HEK293 (cell line): ENCODE measurements around the gene RTF2.
A peak's percentile ranks its signal among the peaks of the same experiment; 100 is the strongest.

Experiments used
- GLIS1 ChIP-seq: fragments of 450-650 bp; formaldehyde crosslinking; IDR thresholded peaks from 2 replicates; pipeline ENCODE4 v1.5.1; 2016; ENCODE audit warnings: missing biosample characterization, missing genetic modification characterization
- WT1 ChIP-seq: fragments of 450-650 bp; formaldehyde crosslinking; IDR thresholded peaks from 2 replicates; pipeline ENCODE4 v1.5.1; 2016; ENCODE audit warnings: missing biosample characterization, missing genetic modification characterization
- ZBTB20 ChIP-seq: fragments of 450-650 bp; formaldehyde crosslinking; IDR thresholded peaks from 2 replicates; pipeline ENCODE4 v1.5.1; 2016; ENCODE audit warnings: missing biosample characterization, missing genetic modification characterization
- ZBTB21 ChIP-seq: fragments of 450-650 bp; formaldehyde crosslinking; IDR thresholded peaks from 2 replicates; pipeline ENCODE4 v1.5.1; 2017; ENCODE audit warnings: missing biosample characterization, missing genetic modification characterization
- ZBTB8A ChIP-seq: fragments of 450-650 bp; formaldehyde crosslinking; IDR thresholded peaks from 2 replicates; pipeline ENCODE4 v1.5.1; 2016; ENCODE audit warnings: missing biosample characterization, missing genetic modification characterization
- ZNF138 ChIP-seq: fragments of 450-650 bp; formaldehyde crosslinking; IDR thresholded peaks from 2 replicates; pipeline ENCODE4 v1.5.1; 2016; ENCODE audit warnings: missing biosample characterization, missing genetic modification characterization, borderline replicate concordance
- ZNF423 ChIP-seq: fragments of 450-650 bp; formaldehyde crosslinking; IDR thresholded peaks from 2 replicates; pipeline ENCODE4 v1.5.1; 2016; ENCODE audit warnings: missing biosample characterization, missing genetic modification characterization
- TF ChIP-seq, protein P1 (sequence below): fragments of 450-650 bp; formaldehyde crosslinking; IDR thresholded peaks from 2 replicates; pipeline ENCODE4 v1.5.1; 2016; ENCODE audit warnings: missing biosample characterization, missing genetic modification characterization
- TF ChIP-seq, protein P2 (sequence below): fragments of 450-650 bp; formaldehyde crosslinking; IDR thresholded peaks from 2 replicates; pipeline ENCODE4 v1.5.1; 2016; ENCODE audit warnings: missing biosample characterization, missing genetic modification characterization, borderline replicate concordance
- TF ChIP-seq, protein P3 (sequence below): fragments of 450-650 bp; formaldehyde crosslinking; IDR thresholded peaks from 2 replicates; pipeline ENCODE4 v1.5.1; 2016; ENCODE audit warnings: missing biosample characterization, missing genetic modification characterization

DNA sequence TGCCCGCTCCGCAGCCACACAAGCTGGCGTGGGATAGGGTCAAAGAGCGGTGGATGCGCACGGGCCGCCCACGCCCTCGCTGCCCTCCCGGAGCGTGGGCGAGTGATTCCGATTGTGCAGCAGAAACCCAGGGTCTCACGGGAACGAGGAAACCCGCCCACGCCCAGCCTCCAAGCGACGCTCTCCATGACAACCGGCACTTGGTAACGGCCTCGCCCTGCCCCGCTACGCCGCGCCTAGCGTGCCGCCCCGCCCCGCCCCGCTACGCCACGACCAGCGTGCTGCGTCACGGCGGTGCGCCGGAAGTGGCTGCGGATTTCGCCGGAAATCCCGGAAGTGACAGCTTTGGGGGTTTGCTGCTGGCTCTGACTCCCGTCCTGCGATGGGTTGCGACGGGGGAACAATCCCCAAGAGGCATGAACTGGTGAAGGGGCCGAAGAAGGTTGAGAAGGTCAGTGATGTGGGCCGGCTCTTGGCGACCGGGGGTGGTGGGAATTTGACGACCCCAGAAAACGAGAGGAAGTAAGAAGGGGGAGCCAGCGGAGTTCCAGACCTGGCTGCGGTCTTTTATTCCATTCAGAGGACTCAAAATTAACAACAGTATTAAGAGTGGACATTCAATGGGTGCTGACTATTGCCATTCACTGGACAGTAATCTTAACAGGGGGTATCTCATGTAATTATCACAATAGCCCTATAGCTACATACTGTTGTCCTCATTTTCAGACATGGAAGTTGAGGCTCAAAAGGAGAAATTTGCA lies at the start of gene RTF2:
- TF ChIP-seq, protein P1, sequence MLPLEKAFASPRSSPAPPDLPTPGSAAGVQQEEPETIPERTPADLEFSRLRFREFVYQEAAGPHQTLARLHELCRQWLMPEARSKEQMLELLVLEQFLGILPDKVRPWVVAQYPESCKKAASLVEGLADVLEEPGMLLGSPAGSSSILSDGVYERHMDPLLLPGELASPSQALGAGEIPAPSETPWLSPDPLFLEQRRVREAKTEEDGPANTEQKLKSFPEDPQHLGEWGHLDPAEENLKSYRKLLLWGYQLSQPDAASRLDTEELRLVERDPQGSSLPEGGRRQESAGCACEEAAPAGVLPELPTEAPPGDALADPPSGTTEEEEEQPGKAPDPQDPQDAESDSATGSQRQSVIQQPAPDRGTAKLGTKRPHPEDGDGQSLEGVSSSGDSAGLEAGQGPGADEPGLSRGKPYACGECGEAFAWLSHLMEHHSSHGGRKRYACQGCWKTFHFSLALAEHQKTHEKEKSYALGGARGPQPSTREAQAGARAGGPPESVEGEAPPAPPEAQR: no peak
- TF ChIP-seq, protein P2, sequence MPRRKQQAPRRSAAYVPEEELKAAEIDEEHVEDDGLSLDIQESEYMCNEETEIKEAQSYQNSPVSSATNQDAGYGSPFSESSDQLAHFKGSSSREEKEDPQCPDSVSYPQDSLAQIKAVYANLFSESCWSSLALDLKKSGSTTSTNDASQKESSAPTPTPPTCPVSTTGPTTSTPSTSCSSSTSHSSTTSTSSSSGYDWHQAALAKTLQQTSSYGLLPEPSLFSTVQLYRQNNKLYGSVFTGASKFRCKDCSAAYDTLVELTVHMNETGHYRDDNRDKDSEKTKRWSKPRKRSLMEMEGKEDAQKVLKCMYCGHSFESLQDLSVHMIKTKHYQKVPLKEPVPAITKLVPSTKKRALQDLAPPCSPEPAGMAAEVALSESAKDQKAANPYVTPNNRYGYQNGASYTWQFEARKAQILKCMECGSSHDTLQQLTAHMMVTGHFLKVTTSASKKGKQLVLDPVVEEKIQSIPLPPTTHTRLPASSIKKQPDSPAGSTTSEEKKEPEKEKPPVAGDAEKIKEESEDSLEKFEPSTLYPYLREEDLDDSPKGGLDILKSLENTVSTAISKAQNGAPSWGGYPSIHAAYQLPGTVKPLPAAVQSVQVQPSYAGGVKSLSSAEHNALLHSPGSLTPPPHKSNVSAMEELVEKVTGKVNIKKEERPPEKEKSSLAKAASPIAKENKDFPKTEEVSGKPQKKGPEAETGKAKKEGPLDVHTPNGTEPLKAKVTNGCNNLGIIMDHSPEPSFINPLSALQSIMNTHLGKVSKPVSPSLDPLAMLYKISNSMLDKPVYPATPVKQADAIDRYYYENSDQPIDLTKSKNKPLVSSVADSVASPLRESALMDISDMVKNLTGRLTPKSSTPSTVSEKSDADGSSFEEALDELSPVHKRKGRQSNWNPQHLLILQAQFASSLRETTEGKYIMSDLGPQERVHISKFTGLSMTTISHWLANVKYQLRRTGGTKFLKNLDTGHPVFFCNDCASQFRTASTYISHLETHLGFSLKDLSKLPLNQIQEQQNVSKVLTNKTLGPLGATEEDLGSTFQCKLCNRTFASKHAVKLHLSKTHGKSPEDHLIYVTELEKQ (tag by site-specific recombination): 0 out of 2 replicates have a peak, but pooled peaks have one; percentile 9
- TF ChIP-seq ZBTB20 (no peak; the same call in 1 of the 2 replicates), WT1 (tag by site-specific recombination) (0 out of 2 replicates have a peak, but pooled peaks have one; percentile 6), ZBTB21 (peak; percentile 96), ZBTB8A (tag by site-specific recombination) (peak; percentile 20; the same call in 1 of the 2 replicates), ZNF423 (no peak), ZNF138 (tag by site-specific recombination) (no peak), GLIS1 (tag by site-specific recombination) (peak; percentile 82)
- TF ChIP-seq, protein P3, sequence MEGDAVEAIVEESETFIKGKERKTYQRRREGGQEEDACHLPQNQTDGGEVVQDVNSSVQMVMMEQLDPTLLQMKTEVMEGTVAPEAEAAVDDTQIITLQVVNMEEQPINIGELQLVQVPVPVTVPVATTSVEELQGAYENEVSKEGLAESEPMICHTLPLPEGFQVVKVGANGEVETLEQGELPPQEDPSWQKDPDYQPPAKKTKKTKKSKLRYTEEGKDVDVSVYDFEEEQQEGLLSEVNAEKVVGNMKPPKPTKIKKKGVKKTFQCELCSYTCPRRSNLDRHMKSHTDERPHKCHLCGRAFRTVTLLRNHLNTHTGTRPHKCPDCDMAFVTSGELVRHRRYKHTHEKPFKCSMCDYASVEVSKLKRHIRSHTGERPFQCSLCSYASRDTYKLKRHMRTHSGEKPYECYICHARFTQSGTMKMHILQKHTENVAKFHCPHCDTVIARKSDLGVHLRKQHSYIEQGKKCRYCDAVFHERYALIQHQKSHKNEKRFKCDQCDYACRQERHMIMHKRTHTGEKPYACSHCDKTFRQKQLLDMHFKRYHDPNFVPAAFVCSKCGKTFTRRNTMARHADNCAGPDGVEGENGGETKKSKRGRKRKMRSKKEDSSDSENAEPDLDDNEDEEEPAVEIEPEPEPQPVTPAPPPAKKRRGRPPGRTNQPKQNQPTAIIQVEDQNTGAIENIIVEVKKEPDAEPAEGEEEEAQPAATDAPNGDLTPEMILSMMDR: no peak
